ENCODE results near the gene NUDT11.

- TF ChIP-seq CTCF (IDR thresholded peaks at IDR 0.05; ENCODE audit: low read length) = no peak
- TF ChIP-seq EZH2 (IDR thresholded peaks at IDR 0.05; ENCODE audit: borderline replicate concordance, low read length) = no peak
Measured at GRCh38 chrX:51507551-51507950, 11.2 kb upstream of the NUDT11 start.

All from OCI-LY1 (cell line).